Cardiac muscle cell (in vitro differentiated cells and primary cell): Measurements from ENCODE around the gene EPHA4. TPM values are rescaled to one million over a fixed set of nuclear protein-coding genes. Genes with fewer than 3 reads are reported as not detected.
A peak's percentile ranks its signal among the peaks of the same experiment; 100 is the strongest.

Experiments
- DNase-seq, 2 donors: peaks; one replicate each; pipeline versions ENCODE4 v3.0.0 to v3.0.0-alpha.2; 2010 to 2017; ENCODE audit warnings: low read depth in 1 of 2, low spot score in 1 of 2
- H3K27ac ChIP-seq: fragments of 200-600 bp; sonication (generic); 2 replicates; pipeline ENCODE4 v1.5.1; 2016
- H3K27me3 ChIP-seq: fragments of 200-600 bp; sonication (generic); 2 replicates; pipeline ENCODE4 v1.6.0; 2016; ENCODE audit warnings: control low read depth
- H3K36me3 ChIP-seq: fragments of 200-600 bp; sonication (generic); 2 replicates; pipeline ENCODE4 v1.5.1; 2016; ENCODE audit warnings: control low read depth
- H3K4me1 ChIP-seq: fragments of 200-600 bp; sonication (generic); 2 replicates; pipeline ENCODE4 v1.8.1; 2017; ENCODE audit warnings: low read depth, mild to moderate bottlenecking, mixed run types
- H3K4me3 ChIP-seq: fragments of 200-600 bp; sonication (generic); 2 replicates; pipeline ENCODE4 v1.5.1; 2016; ENCODE audit warnings: mild to moderate bottlenecking
- H3K9me3 ChIP-seq: fragments of 200-600 bp; sonication (generic); 2 replicates; pipeline ENCODE4 v1.5.1; 2017; ENCODE audit warnings: low read depth, mild to moderate bottlenecking, control low read depth
- polyA plus RNA-seq: library from polyadenylated mRNA; unstranded; fragments of >200 nt; fragmentation: Nextera tagmentation; extraction: Ambion mirVana; gene quantifications from 2 replicates; pipeline ENCODE4 v1.2.1, GENCODE V29; 2016
- total RNA-seq: library from RNA; depleted of rRNA; stranded (reverse); fragments of >200 nt; gene quantifications from 2 replicates; pipeline ENCODE4 v1.2.3, GENCODE V29; 2016
- TF ChIP-seq, protein P1 (sequence below): IDR thresholded peaks from 2 replicates; pipeline ENCODE4 v1.5.1; 2012; ENCODE audit warnings: low read depth, mild to moderate bottlenecking, low read length

The EPHA4 gene
- total and polyA plus RNA-seq, 2 experiments from 2014 or later = 21.2 to 70.2 TPM

DNA sequence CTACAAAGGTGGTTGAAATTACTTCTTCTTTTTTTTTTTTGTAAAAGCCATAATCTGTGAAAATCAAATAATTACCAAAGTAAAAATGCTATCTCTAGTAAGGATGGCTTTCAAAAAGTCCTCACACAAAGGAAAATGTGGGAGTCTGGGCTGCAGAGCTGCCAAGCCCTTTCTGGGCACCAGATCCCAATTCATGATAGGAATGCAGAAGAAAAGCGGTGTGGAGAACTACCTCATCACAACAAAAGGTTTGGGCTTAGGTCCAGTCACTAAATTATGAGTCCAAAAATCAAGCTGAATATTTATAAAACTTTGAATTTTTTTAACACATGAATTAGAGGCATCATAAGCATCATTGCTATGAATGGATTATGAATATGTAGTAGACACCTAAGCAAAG lies 30.8 kb upstream of the EPHA4 start:
- H3K36me3 ChIP-seq = no peaks in the 10 kb centered on the region
- H3K27me3 ChIP-seq = no peaks in the 10 kb centered on the region
- no peak overlapping the region for H3K4me3 ChIP-seq
- H3K4me1 ChIP-seq = peaks cover 6% of the 10 kb centered on the region
- TF ChIP-seq, protein P1, sequence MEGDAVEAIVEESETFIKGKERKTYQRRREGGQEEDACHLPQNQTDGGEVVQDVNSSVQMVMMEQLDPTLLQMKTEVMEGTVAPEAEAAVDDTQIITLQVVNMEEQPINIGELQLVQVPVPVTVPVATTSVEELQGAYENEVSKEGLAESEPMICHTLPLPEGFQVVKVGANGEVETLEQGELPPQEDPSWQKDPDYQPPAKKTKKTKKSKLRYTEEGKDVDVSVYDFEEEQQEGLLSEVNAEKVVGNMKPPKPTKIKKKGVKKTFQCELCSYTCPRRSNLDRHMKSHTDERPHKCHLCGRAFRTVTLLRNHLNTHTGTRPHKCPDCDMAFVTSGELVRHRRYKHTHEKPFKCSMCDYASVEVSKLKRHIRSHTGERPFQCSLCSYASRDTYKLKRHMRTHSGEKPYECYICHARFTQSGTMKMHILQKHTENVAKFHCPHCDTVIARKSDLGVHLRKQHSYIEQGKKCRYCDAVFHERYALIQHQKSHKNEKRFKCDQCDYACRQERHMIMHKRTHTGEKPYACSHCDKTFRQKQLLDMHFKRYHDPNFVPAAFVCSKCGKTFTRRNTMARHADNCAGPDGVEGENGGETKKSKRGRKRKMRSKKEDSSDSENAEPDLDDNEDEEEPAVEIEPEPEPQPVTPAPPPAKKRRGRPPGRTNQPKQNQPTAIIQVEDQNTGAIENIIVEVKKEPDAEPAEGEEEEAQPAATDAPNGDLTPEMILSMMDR = no peak
- H3K9me3 ChIP-seq = no peaks in the 10 kb centered on the region
- H3K27ac ChIP-seq = no peak overlapping the region
- DNase-seq = no peak

DNA sequence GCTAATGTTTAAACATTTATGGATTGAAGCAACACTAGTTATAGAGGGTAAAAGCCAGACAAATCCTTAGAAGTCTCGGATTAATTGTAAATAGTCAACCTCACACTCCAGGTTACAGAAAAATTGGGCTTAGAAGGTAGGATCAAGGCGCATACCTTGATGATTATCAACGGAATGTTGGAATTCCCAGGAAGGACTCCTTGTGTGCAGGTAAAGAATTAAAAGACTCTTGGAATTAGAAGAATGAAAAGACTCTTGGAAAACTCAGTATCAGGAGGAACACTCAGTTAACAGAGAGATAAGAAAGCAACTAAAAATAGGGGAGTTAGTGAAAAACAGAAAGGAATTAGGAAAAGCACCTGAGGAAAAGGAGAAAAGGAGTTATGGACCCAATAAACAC lies 29.3 kb upstream of the EPHA4 start:
- DNase-seq = no peak
- Histone ChIP-seq H3K4me1 (peaks cover 6% of the 10 kb centered on the region), H3K36me3 (no peaks in the 10 kb centered on the region), H3K27me3 (no peaks in the 10 kb centered on the region), H3K4me3 (no peak overlapping the region), H3K9me3 (no peaks in the 10 kb centered on the region), H3K27ac (no peak overlapping the region)
- TF ChIP-seq, protein P1 = no peak

DNA sequence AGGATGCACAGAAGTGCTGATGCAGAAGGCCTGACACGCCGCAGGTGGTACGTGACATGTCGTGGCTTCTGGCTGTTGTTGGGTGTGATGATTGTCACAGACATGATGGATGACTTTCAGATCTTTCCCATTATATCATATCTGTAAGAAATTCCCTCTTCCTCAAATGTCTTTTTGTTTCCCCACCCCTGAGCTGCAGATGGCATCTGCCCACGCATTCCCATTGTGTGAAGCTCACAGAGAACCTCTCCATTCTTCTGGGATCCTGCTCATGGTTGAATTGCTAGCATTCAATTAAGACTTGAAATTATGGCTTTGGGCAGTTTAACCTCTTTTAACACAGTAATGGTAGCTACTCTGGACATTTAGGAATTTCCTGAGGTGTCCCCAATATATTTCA lies 28.3 kb upstream of the EPHA4 start:
- no peak for DNase-seq
- H3K4me1 ChIP-seq = peaks cover 6% of the 10 kb centered on the region
- H3K9me3 ChIP-seq = no peaks in the 10 kb centered on the region
- H3K27ac ChIP-seq = no peak overlapping the region
- H3K27me3 ChIP-seq = no peaks in the 10 kb centered on the region
- TF ChIP-seq, protein P1 = no peak
- H3K36me3 ChIP-seq = no peaks in the 10 kb centered on the region
- no peak overlapping the region for H3K4me3 ChIP-seq

DNA sequence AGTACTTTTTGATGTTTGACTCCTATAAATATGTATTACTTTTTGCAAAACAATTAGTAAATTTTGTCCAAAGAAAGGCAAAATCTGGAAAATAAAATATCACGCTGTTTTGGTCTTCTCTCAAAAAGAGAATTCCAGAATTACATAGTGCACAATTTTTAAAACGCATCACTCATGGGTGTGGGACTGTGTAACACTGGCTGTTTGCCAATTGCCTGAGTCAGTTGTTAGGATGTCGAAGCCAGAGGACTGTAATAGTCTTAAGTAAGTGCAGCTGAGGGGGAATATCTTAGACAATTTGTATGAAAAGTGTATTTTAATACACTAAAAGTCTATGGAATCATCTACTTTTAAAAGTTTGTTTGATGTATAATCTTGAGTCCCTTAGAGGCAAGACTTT lies 24.1 kb upstream of the EPHA4 start:
- no peaks in the 10 kb centered on the region for H3K27me3 ChIP-seq
- no peaks in the 10 kb centered on the region for H3K36me3 ChIP-seq
- H3K4me1 ChIP-seq = peaks cover under 1% of the 10 kb centered on the region
- peak in 1 of 2 donors; percentile 17 for DNase-seq
- no peak overlapping the region for H3K4me3 ChIP-seq
- TF ChIP-seq, protein P1 = no peak
- no peaks in the 10 kb centered on the region for H3K9me3 ChIP-seq
- no peak overlapping the region for H3K27ac ChIP-seq

DNA sequence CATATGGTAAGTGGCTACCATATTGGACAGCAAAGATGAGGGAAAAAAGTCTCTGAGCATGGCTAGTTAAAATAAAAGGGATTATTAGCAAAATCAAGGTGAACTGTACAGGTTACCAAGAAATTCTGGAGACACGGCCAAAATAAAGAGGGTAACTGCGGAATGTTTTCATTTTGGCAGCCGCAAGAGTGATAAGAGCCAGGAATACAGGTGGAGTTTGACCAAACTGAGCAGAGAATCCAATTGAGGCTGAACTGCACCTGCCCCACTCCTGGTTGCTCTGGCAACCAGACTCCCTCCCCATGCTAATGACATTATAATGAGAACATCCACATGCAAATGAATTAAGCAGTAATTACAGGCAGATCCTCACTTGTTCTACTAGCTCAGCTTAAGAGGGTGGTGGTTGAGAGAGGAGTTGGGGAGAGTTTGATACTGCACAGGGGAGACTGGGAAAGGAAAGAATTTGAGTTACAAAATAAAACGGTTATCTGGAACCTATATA lies 18.8 kb upstream of the EPHA4 start:
- TF ChIP-seq, protein P1 = no peak
- no peaks in the 10 kb centered on the region for H3K4me1 ChIP-seq
- H3K27ac ChIP-seq = no peak overlapping the region
- H3K27me3 ChIP-seq = no peaks in the 10 kb centered on the region
- H3K36me3 ChIP-seq = no peaks in the 10 kb centered on the region
- no peak overlapping the region for H3K4me3 ChIP-seq
- no peak for DNase-seq
- no peaks in the 10 kb centered on the region for H3K9me3 ChIP-seq

DNA sequence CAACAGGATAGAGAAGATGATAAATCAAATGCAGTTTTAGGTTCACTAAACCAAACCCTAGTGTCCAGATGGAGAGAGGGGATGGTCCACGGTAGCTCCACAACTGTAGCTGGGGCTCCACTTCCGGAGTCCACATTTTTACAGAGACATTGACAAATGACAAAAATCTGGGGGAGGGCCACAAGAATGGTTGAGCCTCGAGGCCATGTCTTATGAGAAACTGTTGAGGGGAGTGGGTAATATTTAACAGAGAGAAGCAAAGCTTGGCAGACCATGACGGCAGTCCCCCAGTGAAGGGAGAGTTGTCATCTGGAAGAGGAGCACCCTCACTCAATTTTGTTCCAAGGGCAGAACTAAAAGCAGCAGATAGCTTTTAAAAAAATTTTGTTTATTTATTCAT lies 17.6 kb upstream of the EPHA4 start:
- Histone ChIP-seq H3K4me3 (no peak overlapping the region), H3K4me1 (no peaks in the 10 kb centered on the region), H3K36me3 (no peaks in the 10 kb centered on the region), H3K27me3 (no peaks in the 10 kb centered on the region), H3K9me3 (no peaks in the 10 kb centered on the region), H3K27ac (no peak overlapping the region)
- TF ChIP-seq, protein P1 = no peak
- DNase-seq = no peak
